GM18526 (cell line): Measurements from ENCODE around the gene ATXN1.

Experiments
- POLR2A ChIP-seq: IDR thresholded peaks from 3 replicates; pipeline ENCODE4 v1.6.1; 2011; ENCODE audit not compliant: insufficient read length; ENCODE audit errors: extremely low read depth

ATXN1 gene

GRCh38 chr6:16403831-16404230 lies 357.4 kb downstream of the ATXN1 start:
- no peak for TF ChIP-seq POLR2A

GRCh38 chr6:16402581-16402900 lies 358.7 kb downstream of the ATXN1 start:
- no peak for TF ChIP-seq POLR2A

DNA sequence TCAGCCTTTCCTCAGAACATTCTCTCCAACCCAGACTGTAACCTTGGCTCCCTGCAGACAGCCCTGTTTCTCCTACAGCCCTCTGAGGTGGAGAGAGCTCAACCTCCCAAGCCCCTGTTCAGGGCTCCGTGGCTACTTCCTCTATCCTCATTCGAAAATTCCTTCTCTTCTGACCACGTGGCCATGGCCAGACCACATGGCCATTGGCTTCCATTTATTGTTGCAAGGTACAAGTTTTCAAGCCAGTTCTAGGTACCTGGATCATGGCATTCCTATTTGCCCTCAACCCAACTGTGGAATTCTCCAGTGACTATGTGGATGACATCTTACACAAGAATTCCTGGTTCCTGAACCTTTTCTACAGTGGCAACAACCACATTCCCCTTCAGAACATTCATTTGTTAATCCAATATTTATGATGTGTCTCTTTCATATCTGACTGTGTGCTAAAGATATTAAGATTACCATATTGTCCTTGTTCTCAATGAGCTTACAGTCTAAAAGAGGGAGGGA lies 361.0 kb downstream of the ATXN1 start:
- TF ChIP-seq POLR2A = no peak

DNA sequence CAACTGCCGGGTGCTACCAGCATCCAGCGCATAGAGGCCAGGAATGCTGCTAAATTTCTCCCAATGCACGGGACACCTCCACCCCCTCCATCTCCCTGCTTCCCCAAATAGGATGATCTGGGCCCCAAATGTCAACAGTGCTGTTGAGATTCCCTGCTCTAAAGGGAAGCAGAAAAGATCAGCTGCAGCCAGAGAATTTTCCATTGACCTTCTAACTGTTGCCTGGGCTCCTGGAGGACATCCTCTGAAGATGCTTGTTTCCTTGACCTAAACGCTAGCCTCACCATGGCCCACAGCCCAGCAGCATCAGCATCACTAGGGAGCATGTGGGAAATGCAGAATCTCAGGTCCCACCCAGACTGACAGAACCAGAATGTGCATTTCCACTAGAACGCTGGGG lies 361.6 kb downstream of the ATXN1 start:
- TF ChIP-seq POLR2A = no peak

DNA sequence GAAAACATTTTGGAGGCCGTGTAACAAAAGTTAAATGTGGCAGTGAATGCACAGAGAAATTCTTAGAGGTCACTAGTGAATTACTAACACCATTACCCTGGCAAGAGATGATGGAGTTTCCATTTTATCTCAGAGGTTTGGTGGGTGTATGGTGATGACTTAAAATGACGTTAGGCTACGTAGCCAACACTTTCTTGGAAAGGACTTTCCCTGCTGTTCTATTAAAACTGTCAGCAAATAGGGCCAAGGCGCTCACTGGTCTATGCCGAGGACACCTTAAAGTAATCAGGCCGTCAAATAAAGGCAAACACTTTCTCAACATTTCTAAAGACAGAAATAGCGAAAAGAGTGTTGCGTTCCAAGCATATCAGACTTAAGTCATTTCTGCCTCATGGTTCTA lies 362.1 kb downstream of the ATXN1 start:
- no peak for TF ChIP-seq POLR2A

GRCh38 chr6:16398587-16398986 lies 362.7 kb downstream of the ATXN1 start:
- no peak for TF ChIP-seq POLR2A

- no peak for TF ChIP-seq POLR2A
Measured at GRCh38 chr6:16397623-16398022, 363.6 kb downstream of the ATXN1 start.

GRCh38 chr6:16396497-16397319 lies 364.6 kb downstream of the ATXN1 start:
- TF ChIP-seq POLR2A = no peak

DNA sequence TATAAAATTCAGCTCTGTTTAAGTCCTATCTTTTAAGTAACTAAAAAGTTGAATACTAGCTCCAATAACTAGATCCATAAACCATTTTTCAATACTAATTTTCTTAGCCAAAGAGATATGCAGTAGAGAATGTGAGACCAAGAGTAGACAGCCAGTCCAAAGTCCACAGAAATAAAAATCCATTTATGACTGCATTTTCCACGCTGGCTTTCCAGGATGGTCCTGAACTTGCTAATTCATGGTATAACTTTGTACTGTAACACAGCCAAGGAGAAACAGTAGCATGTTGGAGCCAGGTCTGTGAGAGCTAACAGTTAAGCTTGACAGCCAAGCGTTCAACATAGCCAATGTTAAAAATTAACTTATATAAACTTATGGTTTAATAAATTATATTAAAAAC lies 366.6 kb downstream of the ATXN1 start:
- TF ChIP-seq POLR2A = no peak

DNA sequence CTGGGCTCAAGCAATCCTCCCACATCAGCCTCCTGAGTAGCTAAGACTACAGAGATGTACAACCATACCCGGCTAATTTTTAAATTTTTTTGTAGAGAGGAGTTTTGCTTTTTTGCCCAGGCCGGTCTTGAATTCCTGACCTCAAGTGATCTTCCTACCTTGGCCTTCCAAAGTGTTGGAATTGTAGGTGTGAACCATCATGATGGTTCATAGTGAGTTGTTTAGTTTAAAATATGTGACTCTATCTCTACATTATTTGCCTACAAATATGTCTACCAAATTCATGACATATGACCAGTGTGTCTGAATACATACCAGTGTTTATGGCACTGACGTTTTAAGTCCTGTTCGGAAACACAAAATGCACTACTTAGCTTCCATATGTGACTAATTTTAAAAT lies 367.9 kb downstream of the ATXN1 start:
- no peak for TF ChIP-seq POLR2A

- no peak for TF ChIP-seq POLR2A
Measured at GRCh38 chr6:16392010-16392409, 369.2 kb downstream of the ATXN1 start.

- no peak for TF ChIP-seq POLR2A
Measured at GRCh38 chr6:16391451-16391912, 369.8 kb downstream of the ATXN1 start.

GRCh38 chr6:16389642-16390041 lies 371.6 kb downstream of the ATXN1 start:
- TF ChIP-seq POLR2A = no peak

DNA sequence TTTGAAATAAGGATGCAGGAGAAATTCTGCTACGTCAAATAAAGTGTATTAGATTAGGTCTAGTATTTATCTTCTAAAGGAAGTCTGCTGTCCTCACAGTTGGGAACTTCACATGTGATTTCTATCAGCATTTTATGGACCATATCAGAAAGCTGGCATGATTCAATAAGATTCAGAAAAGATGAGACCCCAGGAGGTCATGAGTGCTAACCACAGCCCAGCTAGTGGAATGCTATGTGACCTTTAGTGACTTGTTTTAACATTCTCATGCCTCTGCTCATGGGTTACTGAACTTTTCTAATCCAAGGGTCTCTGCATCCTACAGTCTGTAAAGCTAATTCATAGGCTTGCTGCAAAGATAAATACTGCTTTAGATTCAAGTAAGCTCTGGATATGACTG lies 372.8 kb downstream of the ATXN1 start:
- no peak for TF ChIP-seq POLR2A

DNA sequence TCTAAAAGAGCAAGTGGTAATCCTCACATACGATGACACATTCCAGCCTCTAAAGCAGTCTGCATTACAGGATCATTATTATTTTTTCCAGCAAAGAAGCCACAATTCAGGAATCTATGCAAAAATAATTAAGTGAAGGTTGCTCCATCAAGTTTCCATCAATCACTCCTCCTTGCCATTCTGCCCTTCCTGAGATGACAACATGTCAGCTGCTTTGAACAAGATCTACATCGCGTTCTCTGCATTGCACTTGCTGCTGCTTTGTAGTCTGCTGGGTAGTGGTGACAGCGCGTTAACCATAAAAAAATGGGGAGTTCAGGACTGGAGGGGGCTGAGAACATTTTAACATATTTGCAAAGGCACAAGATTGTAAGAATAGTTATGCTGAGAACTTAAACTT lies 375.2 kb downstream of the ATXN1 start:
- no peak for TF ChIP-seq POLR2A

DNA sequence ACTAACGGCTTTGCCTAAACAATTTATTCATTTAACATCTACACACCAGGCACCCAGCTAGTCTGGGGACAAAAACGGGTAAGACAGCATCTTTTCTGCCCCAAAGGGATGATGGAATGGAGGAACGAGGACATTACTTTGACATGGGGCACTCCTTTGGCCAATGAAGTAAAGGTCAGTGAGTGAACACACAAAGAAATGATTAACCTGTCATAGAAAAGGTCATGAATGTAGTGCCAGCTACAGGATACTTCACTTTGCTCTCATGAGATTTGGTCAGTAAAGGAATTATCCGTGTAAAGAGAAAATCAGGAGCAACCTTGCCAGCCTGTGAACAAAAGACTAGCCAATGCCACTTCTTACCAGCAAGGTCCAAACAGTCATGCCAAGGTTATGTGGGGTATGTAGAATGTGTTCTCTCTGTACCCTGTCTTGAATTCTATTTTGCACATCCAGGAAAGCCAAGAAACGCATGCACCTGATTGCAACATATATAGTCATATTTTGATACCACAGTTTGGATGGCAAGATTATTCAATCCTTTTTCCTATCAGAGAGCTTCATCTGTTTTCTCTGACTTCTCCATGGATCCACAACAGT lies 377.6 kb downstream of the ATXN1 start:
- TF ChIP-seq POLR2A = no peak
